DMS 273 treated with DMSO at 0.1 percent for 48 hours (cell line): ENCODE results near the gene NOC3L.
"Not testable (repeated sequence)": the region's sequence is repeated elsewhere in the genome, so short reads cannot be mapped to it uniquely, and the experiment has no call there.

Experiments
- DNase-seq: peaks from one replicate; lab custom pipeline; 2025; lab: John Stamatoyannopoulos, UW

The NOC3L gene

DNA sequence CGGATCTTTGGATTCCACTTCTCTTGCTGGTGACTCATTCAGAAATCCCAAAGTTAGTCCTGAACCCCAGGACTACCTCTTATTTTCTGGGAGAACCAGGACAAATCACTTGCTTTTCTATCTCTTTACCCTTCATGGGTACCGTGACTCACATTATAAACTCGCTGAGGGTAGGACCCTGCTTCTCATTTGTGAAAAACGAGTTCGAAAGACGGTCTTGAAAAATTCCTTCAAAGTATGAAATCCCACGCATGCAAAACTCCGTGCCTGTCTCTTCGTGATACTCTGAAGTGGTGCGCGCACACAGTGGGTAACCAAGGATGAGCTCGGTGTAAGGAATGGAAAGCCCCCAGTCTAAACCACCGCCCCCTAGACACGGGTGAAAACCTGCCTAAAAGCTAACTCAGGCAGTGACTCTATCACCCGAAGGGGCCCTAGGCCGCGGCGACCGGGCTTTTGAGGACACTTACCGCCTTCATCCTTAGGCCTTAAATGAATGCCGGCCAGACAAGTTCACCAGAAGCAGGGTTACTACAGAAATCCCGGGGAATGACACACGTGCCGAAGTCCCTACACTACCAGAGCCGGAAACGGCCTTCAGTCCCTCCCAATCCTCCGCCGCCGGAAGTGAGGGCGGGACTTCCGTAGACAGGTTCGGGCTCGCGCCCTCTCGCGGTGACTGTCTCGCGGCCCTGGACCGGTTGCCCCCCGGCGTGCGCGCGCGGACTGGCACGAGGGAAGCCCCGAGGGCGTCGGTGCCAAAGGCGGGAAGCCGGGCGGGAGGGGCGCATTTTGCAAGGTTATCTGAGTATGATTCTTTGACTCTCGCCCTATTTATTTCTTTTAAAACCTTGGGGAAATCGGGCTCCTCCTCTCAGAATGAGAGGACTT lies at the start of gene NOC3L:
NOC3L (minus strand) TSS at position 580 of the 891 bp plus-strand sequence; CDS start at position 479, 101 bp downstream.
- peak; percentile 71 for DNase-seq

GRCh38 chr10:94412449-94412848 lies 49.7 kb upstream of the NOC3L start:
- DNase-seq: no peak

DNA sequence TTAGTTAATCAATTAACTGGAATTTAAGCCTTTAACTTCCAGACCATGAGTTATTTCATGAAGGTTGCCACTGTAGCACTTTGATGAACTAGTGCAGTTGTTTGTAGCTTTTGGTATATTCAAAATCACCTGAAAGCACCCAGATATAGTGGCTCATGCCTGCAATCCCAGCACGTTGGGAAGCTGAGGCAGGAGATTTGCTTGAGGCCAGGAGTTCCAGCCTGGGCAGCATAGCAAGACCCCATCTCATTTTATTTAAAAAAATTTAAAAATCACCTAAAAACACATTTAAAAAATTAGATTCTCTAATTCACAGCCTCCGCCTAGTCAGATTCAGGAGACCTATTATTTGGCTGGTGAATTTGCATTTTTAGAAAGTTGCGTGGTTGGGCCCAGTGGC lies 48.6 kb upstream of the NOC3L start:
- no peak for DNase-seq

GRCh38 chr10:94409021-94409657 lies 46.4 kb upstream of the NOC3L start:
- no peak for DNase-seq

GRCh38 chr10:94407668-94408067 lies 44.9 kb upstream of the NOC3L start:
- DNase-seq: no peak

GRCh38 chr10:94405406-94405805 lies 42.7 kb upstream of the NOC3L start:
- no peak for DNase-seq

- DNase-seq: peak; percentile 32
Observed at GRCh38 chr10:94403380-94404213, 40.9 kb upstream of the NOC3L start.

GRCh38 chr10:94402843-94403379 lies 40.2 kb upstream of the NOC3L start:
- DNase-seq: no peak

DNA sequence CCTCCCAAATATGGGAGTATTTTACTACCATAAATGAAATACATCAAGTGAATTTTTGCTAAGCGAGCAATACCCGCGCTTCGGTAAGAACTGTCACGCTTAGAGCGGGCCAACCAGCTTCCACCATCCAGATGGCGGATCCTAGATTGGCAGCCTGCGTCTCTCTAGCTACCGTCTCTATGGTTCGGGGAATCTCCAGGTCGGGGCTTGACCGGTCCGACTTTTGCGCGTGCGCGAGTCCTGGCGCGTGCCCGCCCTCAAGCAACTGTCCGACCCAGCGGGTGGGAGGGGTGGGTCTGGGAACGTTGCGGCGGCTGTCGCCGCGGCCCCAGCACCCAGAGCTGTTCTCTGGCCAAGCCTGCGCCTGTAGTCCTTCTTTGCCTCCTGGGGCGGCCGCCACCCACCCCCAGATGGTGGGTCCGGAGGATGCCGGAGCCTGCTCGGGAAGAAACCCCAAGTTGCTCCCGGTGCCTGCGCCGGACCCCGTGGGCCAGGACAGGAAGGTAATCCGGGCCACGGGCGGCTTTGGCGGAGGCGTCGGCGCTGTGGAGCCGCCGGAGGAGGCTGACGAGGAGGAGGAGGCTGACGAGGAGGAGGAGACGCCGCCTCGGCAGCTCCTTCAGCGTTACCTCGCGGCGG lies 39.6 kb upstream of the NOC3L start, which contains the start of gene TBC1D12:
TBC1D12 (plus strand) TSS at position 338 of the 639 bp plus-strand sequence; CDS start at position 411, 73 bp downstream.
- DNase-seq: peak; percentile 81

DNA sequence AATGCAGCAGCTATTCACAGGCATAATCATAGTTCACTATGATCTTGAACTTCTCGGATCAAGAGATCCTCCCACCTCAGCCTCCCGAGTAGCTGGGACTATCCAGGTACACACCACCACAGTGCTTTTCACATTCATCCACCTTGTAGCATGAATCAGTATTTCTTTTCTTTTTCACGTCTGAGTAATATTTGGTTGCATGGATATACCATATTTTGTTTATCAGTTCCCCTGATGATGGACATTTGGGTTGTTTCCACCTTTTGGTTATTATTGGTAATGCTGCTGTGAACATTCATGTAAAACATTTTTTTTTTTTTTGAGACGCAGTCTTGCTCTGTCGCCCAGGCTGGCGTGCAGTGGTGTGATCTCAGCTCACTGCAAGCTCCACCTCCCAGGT lies 36.0 kb upstream of the NOC3L start:
- no peak for DNase-seq

GRCh38 chr10:94397549-94398370 lies 35.0 kb upstream of the NOC3L start:
- DNase-seq: no peak

DNA sequence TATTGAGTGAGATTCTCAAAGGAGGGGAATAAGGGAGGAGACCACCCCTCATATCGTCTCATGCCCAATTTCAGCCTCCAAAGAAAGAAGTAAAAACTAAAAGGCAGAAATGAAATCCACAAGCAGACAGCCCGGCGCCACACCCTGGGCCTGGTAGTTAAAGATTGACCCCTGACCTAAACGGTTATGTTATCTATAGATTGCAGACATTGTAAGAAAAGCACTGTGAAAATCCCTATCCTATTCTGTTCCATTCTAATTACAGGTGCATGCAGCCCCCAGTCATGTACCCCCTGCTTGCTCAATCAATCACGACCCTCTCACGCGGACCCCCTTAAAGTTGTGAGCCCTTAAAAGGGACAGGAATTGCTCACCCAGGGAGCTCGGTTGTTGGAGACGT lies 29.4 kb upstream of the NOC3L start:
- DNase-seq: not testable (repeated sequence)

DNA sequence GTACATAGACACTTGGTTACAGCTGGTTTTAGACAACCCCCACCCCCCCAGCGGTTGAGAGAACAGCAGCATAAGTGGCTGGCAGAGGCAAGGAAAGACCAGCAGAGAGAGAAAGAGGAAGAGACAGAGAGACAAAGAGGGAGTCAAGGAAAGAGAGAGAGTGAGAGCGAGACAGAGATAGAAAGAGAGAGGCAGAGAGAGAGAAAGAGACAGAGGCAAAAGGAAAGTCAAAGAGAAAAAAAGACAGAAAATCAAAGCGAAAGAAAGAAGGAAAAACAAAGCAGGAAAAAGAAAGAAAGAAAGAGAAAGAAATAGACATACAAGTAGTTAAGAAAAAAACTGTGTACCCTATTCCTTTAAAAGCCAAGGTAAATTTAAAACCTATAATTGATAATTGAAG lies 23.0 kb upstream of the NOC3L start:
- DNase-seq: not testable (repeated sequence)

- no peak for DNase-seq
Observed at GRCh38 chr10:94383530-94383929, 20.8 kb upstream of the NOC3L start.

DNA sequence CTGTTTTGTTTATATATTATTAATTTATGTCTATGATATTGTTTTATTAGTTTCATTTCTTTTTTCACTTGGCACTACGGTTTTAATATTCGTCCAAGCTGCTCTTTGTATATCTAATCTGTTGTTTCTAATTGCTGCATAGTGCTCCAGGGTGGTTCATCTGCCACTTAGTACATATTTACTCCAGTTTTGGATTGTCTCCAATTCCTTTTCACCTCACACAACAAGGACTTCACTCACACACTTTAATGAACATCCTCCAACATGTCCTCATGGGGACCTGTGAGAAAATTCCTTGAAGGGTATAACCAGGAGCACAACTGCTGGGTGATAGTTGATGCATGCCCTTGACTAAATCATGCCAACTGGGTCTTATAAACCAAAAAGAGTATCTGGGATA lies 14.1 kb upstream of the NOC3L start:
- DNase-seq: no peak

GRCh38 chr10:94375374-94375773 lies 12.6 kb upstream of the NOC3L start:
- DNase-seq: no peak

- no peak for DNase-seq
Observed at GRCh38 chr10:94370501-94370900, 7.8 kb upstream of the NOC3L start.

- DNase-seq: no peak
Observed at GRCh38 chr10:94366382-94366781, 3.6 kb upstream of the NOC3L start.

- DNase-seq: no peak
Observed at GRCh38 chr10:94364482-94364881, 1.7 kb upstream of the NOC3L start.

DNA sequence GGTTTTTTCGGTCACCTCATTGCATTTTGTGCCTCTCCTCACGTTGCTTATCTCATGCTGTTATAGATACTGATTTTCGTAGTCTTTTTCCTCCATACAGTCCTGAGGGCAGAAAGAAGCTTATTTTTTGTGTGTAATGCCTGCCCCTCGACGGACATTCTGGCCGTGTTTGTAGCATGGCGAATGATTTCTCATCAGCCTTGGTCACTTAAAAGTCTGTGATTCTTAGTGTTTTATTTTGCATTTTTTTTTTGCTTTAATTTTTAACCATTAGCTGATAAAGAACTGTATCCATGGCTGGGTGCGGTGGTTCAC lies 469 bp upstream of the NOC3L start:
- no peak for DNase-seq
